Thymus (tissue), 11 donors: Measurements from ENCODE around the gene EIF4G1. TPM values are rescaled to one million over a fixed set of nuclear protein-coding genes. Genes with fewer than 3 reads are reported as not detected.
A peak's percentile ranks its signal among the peaks of the same experiment; 100 is the strongest.

Experiments
- DNase-seq, 9 donors: peaks; one replicate each; pipeline ENCODE4 v3.0.0-alpha.2; 2013; ENCODE audit warnings: low spot score in 9 of 9, low read depth in 6 of 9, missing footprints in 1 of 9
- H3K27ac ChIP-seq, 2 donors: one replicate each; pipeline ENCODE4 v1.5.1; 2013; ENCODE audit warnings: control low read depth in 1 of 2, low read depth in 1 of 2, low read length in 1 of 2, mild to moderate bottlenecking in 1 of 2, moderate library complexity in 1 of 2
- H3K27me3 ChIP-seq, 2 donors: one replicate each; pipeline ENCODE4 v1.5.1; 2013; ENCODE audit warnings: low read length in 1 of 2; ENCODE audit not compliant: control insufficient read depth in 2 of 2, insufficient read depth in 1 of 2
- H3K36me3 ChIP-seq, 2 donors: one replicate each; pipeline ENCODE4 v1.5.1; 2013; ENCODE audit warnings: low read length in 1 of 2, mild to moderate bottlenecking in 1 of 2, moderate library complexity in 1 of 2; ENCODE audit not compliant: control insufficient read depth in 2 of 2, insufficient read depth in 2 of 2
- H3K4me1 ChIP-seq, 2 donors: one replicate each; pipeline ENCODE4 v1.5.1; 2013; ENCODE audit warnings: low read length in 2 of 2; ENCODE audit not compliant: control insufficient read depth in 2 of 2, insufficient read depth in 2 of 2
- H3K4me3 ChIP-seq, 2 donors: one replicate each; pipeline ENCODE4 v1.5.1; 2013; ENCODE audit warnings: low read length in 2 of 2, control low read depth in 1 of 2, mild to moderate bottlenecking in 1 of 2
- H3K9me3 ChIP-seq, 2 donors: one replicate each; pipeline ENCODE4 v1.5.1; 2013; ENCODE audit warnings: low read length in 1 of 2, mild to moderate bottlenecking in 1 of 2; ENCODE audit not compliant: control insufficient read depth in 2 of 2, insufficient read depth in 1 of 2
- WGBS: extraction: QIAGEN DNeasy Blood & Tissue Kit; methylation state at CpG from one replicate; pipeline ENCODE4 v1.1.7; 2013; 5-methylcytosine and 5-hydroxymethylcytosine counted together
- polyA plus RNA-seq: library from polyadenylated mRNA; stranded (reverse); fragments of 200-250 nt; gene quantifications from one replicate; pipeline ENCODE4 v1.2.3, GENCODE V29; 2013
- total RNA-seq: library from RNA; stranded (reverse); fragments of 120-200 nt; gene quantifications from one replicate; pipeline ENCODE4 v1.2.4, GENCODE V29; 2013
- donor health status: healthy.

Gene EIF4G1
- total and polyA plus RNA-seq, 2 donors = 69.0 to 97.5 TPM

DNA sequence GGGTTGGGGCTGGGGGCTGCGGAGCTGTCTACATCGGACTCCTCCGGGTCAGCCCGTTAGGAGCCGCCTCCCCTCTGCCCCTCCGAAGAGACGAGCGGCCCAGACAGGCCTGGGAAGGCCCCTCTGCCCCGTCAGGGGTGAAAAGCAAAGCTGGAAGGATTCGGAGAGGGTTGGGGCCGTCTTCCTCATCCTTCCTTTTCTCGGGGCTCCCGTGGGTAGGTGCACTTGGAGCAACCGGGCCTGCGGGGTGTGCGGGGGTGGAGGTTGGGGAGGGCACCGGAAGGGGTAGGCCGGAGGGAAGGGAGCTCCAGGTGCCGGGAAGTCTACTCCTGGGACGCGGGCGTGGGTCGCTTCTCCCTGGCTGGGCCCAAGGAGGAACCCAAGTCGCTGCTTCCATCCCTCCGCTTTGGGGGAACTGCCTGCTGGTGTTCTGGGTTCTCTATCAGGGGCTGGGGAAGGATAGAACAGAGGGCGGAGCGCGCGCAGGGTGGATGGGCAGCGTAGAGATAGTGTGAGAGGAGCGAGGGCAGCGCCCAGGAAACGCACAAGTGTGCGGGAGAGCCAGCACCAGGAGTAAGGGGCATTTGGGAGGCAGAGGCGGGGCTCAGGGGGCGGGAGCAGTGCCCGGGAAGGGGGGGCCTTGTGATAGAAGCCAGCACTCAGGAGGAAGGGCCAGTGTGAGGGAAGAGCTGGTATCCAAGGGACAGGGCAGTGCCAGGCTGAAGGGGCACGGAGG lies 47.7 kb downstream of the EIF4G1 start:
- peaks cover 9 to 18% of the 10 kb centered on the region in 2 donors for H3K4me1 ChIP-seq
- H3K36me3 ChIP-seq = peaks cover 5 to 17% of the 10 kb centered on the region in 2 donors
- DNase-seq = peak in 6 of 9 donors; percentile 13 to 59 (median 20)
- H3K27me3 ChIP-seq = peaks cover 7 to 42% of the 10 kb centered on the region in 2 donors
- peak overlapping the region; percentile 87 to 92 for H3K27ac ChIP-seq
- H3K4me3 ChIP-seq = peak overlapping the region; percentile 77 to 83
- WGBS = under 1% methylated on average over 38 of the region's 38 CpGs
- H3K9me3 ChIP-seq = peaks cover 2 to 3% of the 10 kb centered on the region in 2 donors

DNA sequence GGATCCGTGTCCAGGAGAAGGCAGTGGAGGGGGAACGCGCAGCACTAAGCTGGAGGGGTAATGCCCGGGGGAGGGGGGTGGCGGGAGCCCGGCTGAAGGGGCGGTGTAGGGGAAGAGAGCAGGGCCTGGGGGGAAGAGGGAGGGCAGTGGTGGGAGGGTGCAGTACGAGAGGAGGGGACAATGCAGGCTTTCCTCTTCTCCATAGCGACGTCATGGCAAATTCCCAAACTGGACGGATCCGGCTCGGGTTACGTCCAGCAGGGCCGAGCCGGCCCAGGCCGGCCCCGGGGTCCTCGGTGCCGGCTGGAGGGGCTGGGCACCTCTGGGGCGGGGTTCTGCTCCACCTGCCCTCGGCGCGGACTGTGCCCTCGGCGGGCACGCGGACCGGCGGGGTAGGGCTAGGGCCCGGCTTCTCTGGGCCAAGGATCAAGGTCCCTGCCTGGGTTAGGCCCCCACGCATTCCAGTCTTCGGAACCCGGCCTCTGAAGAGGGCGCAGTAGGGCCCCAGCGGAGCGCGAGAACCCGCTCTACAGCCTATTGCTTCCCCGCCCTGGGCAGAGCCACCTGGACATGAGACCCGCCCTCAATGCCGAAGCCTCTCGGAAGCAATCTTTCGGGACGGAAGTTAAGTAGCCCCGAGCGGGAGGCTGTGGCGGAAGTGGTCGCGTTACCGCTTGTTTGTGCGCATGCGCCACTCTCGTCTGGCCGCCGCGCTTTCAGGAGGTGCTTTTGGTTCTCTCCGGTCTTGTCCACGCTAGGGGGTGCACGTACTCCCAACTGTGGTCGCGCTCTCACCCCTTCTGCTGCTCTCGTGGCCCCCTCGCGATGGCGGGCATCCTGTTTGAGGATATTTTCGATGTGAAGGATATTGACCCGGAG lies 48.5 kb downstream of the EIF4G1 start:
- WGBS = under 1% methylated on average over 68 of the region's 68 CpGs
- peaks cover 0 to 2% of the 10 kb centered on the region in 2 donors for H3K9me3 ChIP-seq
- peaks cover 9 to 18% of the 10 kb centered on the region in 2 donors for H3K4me1 ChIP-seq

DNA sequence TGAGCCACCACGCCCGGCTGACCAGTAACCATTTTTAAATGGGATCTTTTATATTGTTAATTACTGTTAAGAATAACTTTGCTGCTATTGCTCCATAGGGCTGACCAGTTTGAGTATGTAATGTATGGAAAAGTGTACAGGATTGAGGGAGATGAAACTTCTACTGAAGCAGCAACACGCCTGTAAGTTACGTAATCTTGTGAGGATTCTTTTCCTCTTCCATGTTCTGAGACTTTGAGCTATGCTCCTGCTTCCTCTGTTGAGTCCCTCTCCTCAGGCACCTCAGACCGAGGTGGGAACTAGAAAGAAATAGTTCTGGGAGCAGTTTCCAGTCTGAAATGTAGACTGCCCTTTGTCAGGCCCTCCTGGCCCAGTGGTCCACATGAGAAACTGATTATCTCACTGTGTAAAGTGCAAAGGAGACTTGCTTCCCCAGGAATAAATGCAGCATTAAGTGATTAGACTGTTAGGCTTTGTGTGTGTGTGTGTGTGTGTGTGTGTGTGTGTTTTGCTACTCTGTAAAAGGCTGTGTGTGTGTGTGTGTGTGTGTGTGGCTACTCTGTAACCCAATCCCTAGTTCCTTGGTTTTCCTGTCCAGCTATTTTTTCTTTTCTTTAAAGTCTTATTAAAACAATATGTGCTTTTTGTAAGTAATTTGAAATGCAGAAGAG lies 52.3 kb downstream of the EIF4G1 start:
- no peak for DNase-seq
- H3K4me1 ChIP-seq = peaks cover 3 to 12% of the 10 kb centered on the region in 2 donors
- no peak overlapping the region for H3K27ac ChIP-seq
- H3K4me3 ChIP-seq = no peak overlapping the region
- 97% methylated on average over 5 of the region's 5 CpGs for WGBS
- H3K9me3 ChIP-seq = peaks cover 0 to 2% of the 10 kb centered on the region in 2 donors
- H3K27me3 ChIP-seq = peaks cover 0 to 9% of the 10 kb centered on the region in 2 donors
- H3K36me3 ChIP-seq = peaks cover 16 to 35% of the 10 kb centered on the region in 2 donors

More for the DNA sequence above, 48.5 kb downstream of the EIF4G1 start:
- Histone ChIP-seq H3K4me3 (peak overlapping the region; percentile 77 to 83), H3K27me3 (peaks cover 7 to 41% of the 10 kb centered on the region in 2 donors), H3K27ac (peak overlapping the region; percentile 87 to 92), H3K36me3 (peaks cover 9 to 20% of the 10 kb centered on the region in 2 donors)
- DNase-seq = peak; percentile 84 to 97 (median 91)

DNA sequence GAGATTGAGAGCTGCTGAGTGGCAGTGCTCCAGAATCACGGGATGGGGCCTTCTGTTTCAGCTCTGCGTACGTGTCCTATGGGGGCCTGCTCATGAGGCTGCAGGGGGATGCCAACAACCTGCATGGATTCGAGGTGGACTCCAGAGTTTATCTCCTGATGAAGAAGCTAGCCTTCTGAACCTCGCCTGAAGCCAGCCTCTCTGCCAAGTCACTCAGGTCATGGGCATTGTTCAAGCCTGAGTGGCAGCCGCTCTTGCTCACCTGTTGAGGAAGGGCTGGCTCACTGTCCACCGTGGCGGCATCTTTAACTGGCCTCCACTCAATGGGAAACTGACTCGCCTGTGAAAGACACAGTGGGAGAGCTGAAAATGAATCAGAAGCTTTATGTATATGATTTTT lies 53.7 kb downstream of the EIF4G1 start:
- peaks cover 0 to 7% of the 10 kb centered on the region in 2 donors for H3K4me1 ChIP-seq
- peaks cover 16 to 35% of the 10 kb centered on the region in 2 donors for H3K36me3 ChIP-seq

DNA sequence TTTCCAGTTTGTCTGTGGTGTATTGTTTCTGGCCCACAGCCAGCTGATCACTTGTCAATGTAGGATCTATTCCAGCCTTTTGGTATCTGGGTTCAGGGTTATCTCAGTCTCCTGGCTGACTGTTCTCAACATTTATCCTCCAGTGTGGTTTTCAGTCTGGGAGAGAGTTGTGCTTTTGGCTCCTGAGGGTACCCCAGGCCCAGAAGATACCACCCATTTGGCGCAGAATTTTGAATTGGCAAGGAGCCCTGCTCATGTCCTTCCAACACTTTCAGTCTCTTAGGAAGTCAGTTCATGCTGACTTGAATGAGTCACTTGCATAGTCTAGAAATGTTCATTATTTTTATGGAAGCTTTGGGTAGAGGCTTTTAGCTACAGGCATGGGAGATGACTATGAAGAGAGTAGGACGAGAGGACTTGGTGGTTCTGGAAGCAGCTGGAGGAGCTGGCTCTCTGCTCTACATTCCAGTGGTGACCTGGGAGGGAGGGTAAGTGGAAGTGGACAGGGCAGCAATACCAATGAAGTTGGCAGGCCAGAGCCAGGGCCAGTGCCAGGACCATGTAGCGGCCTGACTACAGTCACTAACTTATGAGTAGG lies 54.3 kb downstream of the EIF4G1 start:
- no peak for DNase-seq
- Histone ChIP-seq H3K9me3 (no peaks in the 10 kb centered on the region), H3K27ac (no peak overlapping the region)

More for the DNA sequence above, 53.7 kb downstream of the EIF4G1 start:
- H3K4me3 ChIP-seq = no peak overlapping the region
- peaks cover 0 to 6% of the 10 kb centered on the region in 2 donors for H3K27me3 ChIP-seq
- H3K9me3 ChIP-seq = peaks cover 0 to 2% of the 10 kb centered on the region in 2 donors
- WGBS = 97% methylated on average over 9 of the region's 9 CpGs
- DNase-seq = no peak
- no peak overlapping the region for H3K27ac ChIP-seq

DNA sequence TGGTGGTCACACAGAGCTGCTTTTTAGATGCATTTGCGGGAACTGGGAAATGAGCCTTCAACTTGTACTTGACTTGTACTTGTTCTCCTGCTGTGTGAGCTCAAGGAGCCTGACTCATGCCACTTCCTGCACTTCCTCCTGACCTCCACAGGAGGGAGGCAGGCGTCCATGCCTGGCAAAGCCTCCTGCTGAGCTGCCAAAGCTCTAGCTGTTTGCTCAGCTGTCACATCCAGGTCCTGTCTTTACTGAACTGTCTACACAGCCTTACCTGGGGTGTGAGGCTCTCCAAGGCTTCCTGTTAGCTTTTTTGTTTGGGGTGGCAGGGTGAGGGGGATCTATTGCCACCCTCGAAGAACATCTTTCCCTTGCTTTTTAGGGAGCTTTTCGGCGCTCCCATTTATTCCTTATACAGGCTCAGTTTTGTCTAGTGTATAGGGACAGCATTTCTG lies 57.2 kb downstream of the EIF4G1 start:
- H3K9me3 ChIP-seq = no peaks in the 10 kb centered on the region
- no peak overlapping the region for H3K4me3 ChIP-seq
- peaks cover 2 to 22% of the 10 kb centered on the region in 2 donors for H3K27me3 ChIP-seq
- no peaks in the 10 kb centered on the region for H3K4me1 ChIP-seq
- DNase-seq = peak in 7 of 9 donors; percentile 30 to 79 (median 48)
- 53% methylated on average over 5 of the region's 5 CpGs for WGBS
- H3K27ac ChIP-seq = no peak overlapping the region
- peaks cover 16 to 22% of the 10 kb centered on the region in 2 donors for H3K36me3 ChIP-seq

More for the DNA sequence above, 54.3 kb downstream of the EIF4G1 start:
- H3K36me3 ChIP-seq = peaks cover 16 to 35% of the 10 kb centered on the region in 2 donors
- peaks cover 0 to 5% of the 10 kb centered on the region in 2 donors for H3K4me1 ChIP-seq
- WGBS = 93% methylated on average over 3 of the region's 3 CpGs
- H3K27me3 ChIP-seq = peaks cover 0 to 12% of the 10 kb centered on the region in 2 donors
- H3K4me3 ChIP-seq = no peak overlapping the region

DNA sequence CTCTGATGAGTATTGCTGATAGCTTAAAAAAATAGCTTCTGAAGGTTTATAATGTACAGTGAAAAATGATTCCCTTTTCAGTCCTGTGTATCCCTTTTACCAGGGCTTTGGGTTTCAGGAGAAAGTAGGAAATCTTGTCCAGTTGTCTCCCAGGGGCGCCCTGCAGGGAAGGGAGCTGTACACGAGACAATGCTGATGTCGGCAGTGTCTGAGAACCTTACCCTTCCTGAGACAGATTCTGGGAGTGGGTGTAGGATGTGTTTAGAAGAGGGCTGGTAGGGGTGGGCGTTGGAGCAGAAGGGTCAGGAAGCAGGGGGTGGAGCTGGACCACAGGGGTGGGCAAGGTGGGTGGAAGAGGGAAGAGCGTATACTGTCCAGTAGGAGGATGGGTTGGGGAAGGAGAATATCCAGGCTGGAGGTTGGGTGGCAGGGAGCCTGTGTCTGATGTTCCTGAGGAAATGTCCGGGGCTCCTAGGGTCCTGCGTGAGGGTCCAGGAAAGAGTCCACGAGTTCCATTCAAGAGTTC lies 58.0 kb downstream of the EIF4G1 start:
- Histone ChIP-seq H3K9me3 (no peaks in the 10 kb centered on the region), H3K36me3 (peaks cover 11 to 18% of the 10 kb centered on the region in 2 donors), H3K4me1 (peaks cover 0 to 2% of the 10 kb centered on the region in 2 donors), H3K27ac (no peak overlapping the region), H3K27me3 (peaks cover 7 to 28% of the 10 kb centered on the region in 2 donors), H3K4me3 (no peak overlapping the region)
- 90% methylated on average over 8 of the region's 8 CpGs for WGBS
- DNase-seq = no peak

DNA sequence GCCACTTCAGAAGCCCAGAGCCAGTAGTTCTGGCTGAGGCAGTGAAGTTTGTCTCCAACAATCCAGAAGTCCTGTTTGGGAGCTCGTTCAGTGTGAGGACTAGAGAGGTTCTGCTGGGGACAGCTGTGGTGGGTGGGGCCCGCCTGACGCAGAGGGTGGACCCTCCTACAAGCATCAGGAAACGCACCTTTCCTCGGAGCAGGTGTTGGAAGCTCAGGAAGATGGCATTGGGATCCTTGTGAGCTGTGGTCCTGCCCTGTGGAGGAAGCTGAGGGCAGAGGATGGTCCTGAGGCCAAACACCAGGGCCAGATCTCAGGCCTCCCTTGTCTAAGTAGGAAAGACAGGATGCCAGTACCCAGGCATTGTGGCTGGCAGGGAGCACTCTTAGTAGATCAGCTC lies 58.5 kb downstream of the EIF4G1 start:
- DNase-seq = no peak
- H3K9me3 ChIP-seq = no peaks in the 10 kb centered on the region
- no peak overlapping the region for H3K27ac ChIP-seq
- H3K27me3 ChIP-seq = peaks cover 12 to 34% of the 10 kb centered on the region in 2 donors
- 91% methylated on average over 5 of the region's 5 CpGs for WGBS
- peaks cover 8 to 15% of the 10 kb centered on the region in 2 donors for H3K36me3 ChIP-seq
- no peak overlapping the region for H3K4me3 ChIP-seq
- H3K4me1 ChIP-seq = peaks cover 0 to 8% of the 10 kb centered on the region in 2 donors
